Stimulated activated CD8-positive, alpha-beta memory T cell treated with anti-CD3 and anti-CD28 coated beads, Interleukin-2, amount 100 ng/mL, for 1 hour (primary cell): ENCODE data around the gene SMAD1.
"Not testable (repeated sequence)": the region's sequence is repeated elsewhere in the genome, so short reads cannot be mapped to it uniquely, and the experiment has no call there.

Source experiments
- DNase-seq, 2 donors: peaks; one replicate each; pipeline ENCODE4 v3.0.0-alpha.2; 2020; ENCODE audit warnings: low read depth in 2 of 2

Gene SMAD1

GRCh38 chr4:145564540-145564939 is 82.9 kb downstream of the SMAD1 start:
- DNase-seq = no peak

DNA sequence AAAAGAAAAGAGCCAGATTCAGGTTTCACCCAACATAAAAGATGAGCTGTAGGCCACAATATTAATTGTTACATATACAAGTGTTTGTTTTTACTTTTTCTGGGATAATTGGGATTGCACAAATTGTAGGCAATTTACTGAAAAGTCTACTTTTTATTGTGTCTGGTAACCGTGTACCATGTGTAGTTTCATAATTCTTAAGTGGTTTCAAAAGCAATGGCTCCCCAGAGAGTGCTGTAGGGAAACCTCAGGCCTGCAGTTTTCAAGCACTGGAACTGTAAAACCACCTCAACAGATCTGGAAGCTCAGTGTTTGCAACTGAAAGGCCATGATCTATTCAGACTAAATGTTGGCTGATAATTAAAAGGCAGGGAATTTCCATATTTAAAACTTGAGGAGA is 83.7 kb downstream of the SMAD1 start:
- no peak for DNase-seq

GRCh38 chr4:145566086-145566708 is 84.5 kb downstream of the SMAD1 start:
- DNase-seq = no peak

DNA sequence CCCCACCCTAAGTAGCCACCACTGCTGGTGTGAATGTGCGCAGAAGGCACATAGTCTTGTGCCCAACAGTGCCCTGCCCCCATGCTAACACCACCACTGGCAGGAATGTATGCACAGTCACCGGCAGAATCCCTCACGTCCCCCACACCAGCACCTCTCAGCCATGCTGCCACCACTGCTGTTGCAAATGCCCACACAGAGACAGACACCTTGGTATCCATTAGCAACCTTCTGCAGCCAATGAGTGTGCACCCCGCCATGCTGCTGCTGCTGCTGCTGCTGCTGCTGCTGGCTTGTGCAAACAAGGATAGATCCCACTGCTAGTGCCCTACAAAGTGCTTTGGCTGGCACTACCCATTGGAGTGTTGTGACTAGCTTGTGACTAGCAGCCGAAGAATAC is 85.1 kb downstream of the SMAD1 start:
- DNase-seq = no peak

DNA sequence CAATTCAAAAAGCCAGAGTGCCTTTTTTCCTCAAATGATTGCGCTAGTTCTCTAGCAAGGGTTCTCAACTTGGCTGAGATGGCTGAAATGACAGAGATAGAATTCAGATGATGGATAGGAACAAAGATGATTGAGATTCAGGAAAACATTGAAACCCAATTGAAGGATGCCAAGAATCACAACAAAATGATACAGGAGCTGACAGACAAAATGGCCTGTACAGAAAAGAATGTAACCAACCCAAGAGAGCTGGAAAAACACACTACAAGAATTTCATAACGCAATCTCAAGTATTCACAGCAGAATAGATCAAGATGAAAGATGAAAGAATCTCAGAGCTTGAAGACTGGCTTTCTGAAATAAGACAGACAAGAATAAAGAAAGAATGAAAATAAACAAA is 85.9 kb downstream of the SMAD1 start:
- no peak for DNase-seq

GRCh38 chr4:145574546-145574945 is 92.9 kb downstream of the SMAD1 start:
- not testable (repeated sequence) for DNase-seq

DNA sequence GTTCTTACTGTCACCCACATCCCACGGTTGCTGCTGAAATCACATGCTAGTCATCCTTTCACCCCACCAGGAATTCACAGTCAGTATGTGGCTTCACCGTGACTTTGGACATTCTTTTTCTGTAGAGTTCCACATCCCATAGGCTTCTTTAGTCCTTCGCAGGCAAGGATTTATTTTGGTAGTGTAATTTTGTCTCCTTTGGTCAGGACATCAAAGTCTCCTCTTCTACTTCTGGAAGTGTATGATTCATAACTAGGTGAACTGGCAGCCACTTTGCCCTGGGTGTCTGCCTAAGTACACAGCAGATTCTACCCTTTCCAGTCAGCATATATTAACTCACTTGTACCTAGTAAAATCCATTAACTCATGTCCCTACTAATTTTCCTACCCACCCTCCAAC is 99.3 kb downstream of the SMAD1 start:
- no peak for DNase-seq

DNA sequence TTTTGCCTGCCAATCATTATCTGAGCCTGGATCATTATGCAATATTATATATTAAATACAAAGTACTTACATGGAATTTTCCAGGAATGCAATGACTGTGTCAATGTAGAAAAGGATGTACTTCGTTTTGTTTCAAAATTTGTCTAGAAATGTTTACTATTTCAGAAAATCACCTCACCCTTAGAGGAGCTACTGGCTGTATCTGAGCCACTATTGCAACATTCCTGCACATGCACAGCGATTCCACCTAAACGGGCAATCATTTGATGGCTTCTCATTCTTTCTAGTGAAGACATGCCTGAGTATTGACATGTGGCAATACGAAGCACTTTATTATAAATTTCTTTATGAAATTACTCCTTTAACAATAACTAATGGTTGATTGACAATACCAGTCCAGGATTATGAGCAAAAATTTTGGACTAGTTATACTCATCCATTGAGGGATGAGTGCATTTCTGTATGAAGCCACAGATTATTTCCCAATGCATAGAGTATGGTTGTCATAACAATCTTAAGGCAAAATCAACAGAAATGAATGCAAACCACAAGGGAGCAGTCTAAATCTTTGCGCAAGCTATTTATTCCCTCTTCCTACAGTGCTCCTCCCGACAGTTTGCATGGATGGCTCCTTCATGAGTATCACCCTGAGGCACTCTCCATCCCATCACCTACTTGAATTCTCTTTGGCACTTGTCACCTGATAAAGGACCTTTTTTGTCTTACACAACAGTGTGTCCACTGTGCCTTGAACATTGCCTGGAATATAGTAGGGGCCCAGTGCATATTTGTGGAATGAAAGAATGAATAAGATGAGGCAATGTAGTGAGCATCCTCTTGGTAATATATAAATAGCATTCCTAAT is 101.8 kb downstream of the SMAD1 start:
- DNase-seq = no peak

DNA sequence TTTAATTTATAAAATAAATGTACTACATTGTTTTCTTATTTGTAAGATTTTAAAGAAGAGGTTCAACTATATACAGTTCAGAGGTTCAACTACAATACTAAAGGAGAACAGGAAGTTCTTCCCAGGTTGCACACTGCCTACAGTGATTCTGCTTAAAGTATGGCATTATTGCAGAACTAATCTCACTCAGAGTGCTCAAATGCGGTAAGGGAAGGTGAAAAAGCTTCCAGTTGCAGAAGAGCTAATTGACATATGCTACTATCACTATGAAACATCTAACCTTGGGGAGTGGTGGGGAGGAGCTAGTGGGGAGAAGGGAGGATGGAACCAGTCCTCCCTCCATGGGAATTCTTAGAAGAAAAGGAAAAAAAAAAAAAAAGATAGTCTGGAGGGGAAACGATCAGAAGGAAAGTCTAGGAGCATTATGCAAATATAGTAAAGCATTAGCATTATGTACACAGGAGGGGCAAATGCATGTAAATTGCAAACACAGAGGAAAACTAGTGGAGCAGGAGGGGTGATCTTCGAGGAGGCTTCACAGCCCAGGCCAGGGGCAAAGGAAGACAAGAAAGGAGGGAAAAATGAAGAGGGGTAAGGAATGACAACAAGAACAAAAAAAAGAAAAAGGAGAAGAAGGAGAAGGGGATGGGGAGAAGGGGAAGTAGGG is 105.6 kb downstream of the SMAD1 start:
- DNase-seq = no peak

DNA sequence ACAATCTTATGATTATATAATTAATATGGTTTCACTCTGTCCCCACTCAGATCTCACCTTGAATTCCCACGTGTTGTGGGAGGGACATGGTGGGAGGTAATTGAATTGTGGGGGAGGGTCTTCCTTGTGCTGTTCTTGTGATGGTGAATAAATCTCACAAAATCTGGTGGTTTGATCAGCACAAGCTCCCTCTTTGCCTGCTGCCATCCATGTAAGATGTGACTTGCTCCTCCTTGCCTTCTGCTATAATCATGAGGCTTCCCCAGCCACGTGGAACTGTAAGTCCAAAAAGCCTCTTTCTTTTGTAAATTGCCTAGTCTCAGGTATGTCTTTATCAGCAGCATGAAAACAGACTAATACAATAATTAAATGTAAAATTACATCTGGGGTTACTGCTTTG is 107.7 kb downstream of the SMAD1 start:
- not testable (repeated sequence) for DNase-seq

GRCh38 chr4:145589916-145590702 is 108.5 kb downstream of the SMAD1 start:
- no peak for DNase-seq

GRCh38 chr4:145602129-145602760 is 120.6 kb downstream of the SMAD1 start:
- DNase-seq = no peak

- DNase-seq = no peak
Observed at GRCh38 chr4:145605941-145606340, 124.3 kb downstream of the SMAD1 start.
